Measurements from ENCODE around the gene MYH6. TPM values are rescaled to one million over a fixed set of nuclear protein-coding genes. Genes with fewer than 3 reads are reported as not detected.

The MYH6 gene
- total and polyA plus RNA-seq, 7 donors: 1.5 to 4.9 (median 3.0) TPM; not detected in 4

GRCh38 chr14:23414254-23414653 is 6.2 kb upstream of the MYH6 start:
- Histone ChIP-seq H3K9me3 (no peaks in the 10 kb centered on the region), H3K27ac (no peak overlapping the region), H3K36me3 (no peaks in the 10 kb centered on the region), H3K27me3 (no peaks in the 10 kb centered on the region), H3K4me3 (no peak overlapping the region), H3K4me1 (no peaks in the 10 kb centered on the region)
- WGBS, 2 donors: 72% methylated on average over 3 of the region's 3 CpGs
- intact Hi-C loops (cut with DNase I): no loop called here
- TF ChIP-seq POLR2A (IDR thresholded peaks at IDR 0.05) (no peak), POLR2AphosphoS5 (IDR thresholded peaks at IDR 0.05) (no peak)
- no peak for DNase-seq

- no peak overlapping the region for H3K27ac ChIP-seq
- WGBS, 2 donors: 92 to 93% methylated on average over 16 of the region's 16 CpGs
- no peak for DNase-seq
- TF ChIP-seq EP300 (IDR thresholded peaks at IDR 0.05) (no peak), POLR2AphosphoS5 (IDR thresholded peaks at IDR 0.05) (no peak), CTCF (IDR thresholded peaks at IDR 0.05) (no peak), POLR2A (IDR thresholded peaks at IDR 0.05) (no peak)
- H3K27me3 ChIP-seq: no peaks in the 10 kb centered on the region
- H3K36me3 ChIP-seq: no peaks in the 10 kb centered on the region
- H3K9me3 ChIP-seq: no peaks in the 10 kb centered on the region
- H3K4me1 ChIP-seq: no peaks in the 10 kb centered on the region
- no peak overlapping the region for H3K4me3 ChIP-seq
- intact Hi-C loops (cut with DNase I): no loop called here
These were observed 5.6 kb upstream of the MYH6 start for GRCh38 chr14:23413681-23414080.

- intact Hi-C loops (cut with DNase I): no loop called here
- Histone ChIP-seq H3K36me3 (no peaks in the 10 kb centered on the region), H3K4me3 (no peak overlapping the region), H3K4me1 (no peaks in the 10 kb centered on the region), H3K27ac (no peak overlapping the region), H3K9me3 (no peaks in the 10 kb centered on the region), H3K27me3 (peaks cover 0 to under 1% (median 0%) of the 10 kb centered on the region in 3 donors)
- WGBS, 2 donors: 67 to 85% methylated on average over 14 of the region's 14 CpGs
- DNase-seq: no peak
- no peak for TF ChIP-seq CTCF (IDR thresholded peaks at IDR 0.05)
These were observed 3.8 kb upstream of the MYH6 start for GRCh38 chr14:23411563-23412525.

- H3K4me1 ChIP-seq: no peaks in the 10 kb centered on the region
- no peaks in the 10 kb centered on the region for H3K9me3 ChIP-seq
- TF ChIP-seq POLR2AphosphoS5 (IDR thresholded peaks at IDR 0.05): no peak
- TF ChIP-seq POLR2A (IDR thresholded peaks at IDR 0.05): no peak
- no peak for TF ChIP-seq EP300 (IDR thresholded peaks at IDR 0.05)
- TF ChIP-seq CTCF (IDR thresholded peaks at IDR 0.05): no peak
- H3K36me3 ChIP-seq: no peaks in the 10 kb centered on the region
- H3K27ac ChIP-seq: no peak overlapping the region
- intact Hi-C loops (cut with DNase I): no loop called here
- peaks cover 0 to 5% (median 0%) of the 10 kb centered on the region in 3 donors for H3K27me3 ChIP-seq
- WGBS, 2 donors: 81 to 82% methylated on average over 14 of the region's 14 CpGs
- no peak overlapping the region for H3K4me3 ChIP-seq
- no peak for DNase-seq
These were observed 2.0 kb upstream of the MYH6 start for GRCh38 chr14:23409966-23410635.

- intact Hi-C loops (cut with DNase I): no loop called here
These were observed 1.4 kb upstream of the MYH6 start for GRCh38 chr14:23409475-23409874.

More at GRCh38 chr14:23409475-23409874, 1.4 kb upstream of the MYH6 start:
- Histone ChIP-seq H3K36me3 (no peaks in the 10 kb centered on the region), H3K4me1 (no peaks in the 10 kb centered on the region), H3K27ac (no peak overlapping the region), H3K4me3 (no peak overlapping the region), H3K9me3 (no peaks in the 10 kb centered on the region), H3K27me3 (peaks cover 0 to 5% (median 0%) of the 10 kb centered on the region in 3 donors)
- DNase-seq: no peak
- TF ChIP-seq EP300 (IDR thresholded peaks at IDR 0.05) (no peak), CTCF (IDR thresholded peaks at IDR 0.05) (no peak), POLR2A (IDR thresholded peaks at IDR 0.05) (no peak), POLR2AphosphoS5 (IDR thresholded peaks at IDR 0.05) (no peak)
- 74 to 75% methylated on average over 2 of the region's 2 CpGs for WGBS, 2 donors

Measured in sigmoid colon (tissue), 7 donors.